ENCODE data around the gene BICC1. TPM values are rescaled to one million over a fixed set of nuclear protein-coding genes. Genes with fewer than 3 reads are reported as not detected.

BICC1 gene
- total and polyA plus RNA-seq, 2 of the 13 experiments (the other 11 are each of a cell fraction or from before 2014, with no cell fraction given): 0.18 to 1.5 TPM

DNA sequence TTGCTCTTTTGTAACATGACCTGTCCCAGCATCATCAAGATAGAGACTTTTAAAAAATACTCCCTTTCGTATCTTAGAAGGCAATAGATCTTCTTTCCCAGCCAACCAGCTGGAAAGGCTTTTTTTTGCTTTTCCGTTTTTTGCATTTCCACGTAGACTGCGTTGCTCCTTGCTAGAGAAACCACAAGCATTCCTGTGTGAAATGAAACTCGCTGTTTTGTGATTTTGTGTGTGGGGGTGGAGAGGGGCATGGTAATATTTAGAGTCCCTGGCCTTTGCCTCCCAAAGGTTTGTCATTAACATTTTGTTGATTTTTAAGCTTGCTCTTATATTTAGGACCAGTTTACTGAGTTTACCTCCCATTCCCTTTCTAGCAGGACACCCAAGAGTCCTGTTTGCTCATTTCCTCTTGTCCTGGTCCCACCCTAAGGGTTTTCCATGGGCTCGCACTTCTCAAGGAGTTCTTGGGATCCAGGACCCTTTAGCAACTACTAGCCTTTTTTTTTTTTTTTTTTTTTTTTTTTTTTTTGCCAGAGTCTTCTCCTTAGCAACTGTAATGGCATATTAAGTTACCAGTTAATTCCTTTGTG lies 243.6 kb downstream of the BICC1 start (continued):
- TF ChIP-seq, protein P1, sequence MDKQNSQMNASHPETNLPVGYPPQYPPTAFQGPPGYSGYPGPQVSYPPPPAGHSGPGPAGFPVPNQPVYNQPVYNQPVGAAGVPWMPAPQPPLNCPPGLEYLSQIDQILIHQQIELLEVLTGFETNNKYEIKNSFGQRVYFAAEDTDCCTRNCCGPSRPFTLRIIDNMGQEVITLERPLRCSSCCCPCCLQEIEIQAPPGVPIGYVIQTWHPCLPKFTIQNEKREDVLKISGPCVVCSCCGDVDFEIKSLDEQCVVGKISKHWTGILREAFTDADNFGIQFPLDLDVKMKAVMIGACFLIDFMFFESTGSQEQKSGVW (CRISPR knock-in tag; IDR thresholded peaks at IDR 0.05; ENCODE audit: borderline replicate concordance): no peak
- TF ChIP-seq, protein P2, sequence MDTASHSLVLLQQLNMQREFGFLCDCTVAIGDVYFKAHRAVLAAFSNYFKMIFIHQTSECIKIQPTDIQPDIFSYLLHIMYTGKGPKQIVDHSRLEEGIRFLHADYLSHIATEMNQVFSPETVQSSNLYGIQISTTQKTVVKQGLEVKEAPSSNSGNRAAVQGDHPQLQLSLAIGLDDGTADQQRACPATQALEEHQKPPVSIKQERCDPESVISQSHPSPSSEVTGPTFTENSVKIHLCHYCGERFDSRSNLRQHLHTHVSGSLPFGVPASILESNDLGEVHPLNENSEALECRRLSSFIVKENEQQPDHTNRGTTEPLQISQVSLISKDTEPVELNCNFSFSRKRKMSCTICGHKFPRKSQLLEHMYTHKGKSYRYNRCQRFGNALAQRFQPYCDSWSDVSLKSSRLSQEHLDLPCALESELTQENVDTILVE (CRISPR knock-in tag; IDR thresholded peaks at IDR 0.05): no peak
- TF ChIP-seq JUNB (CRISPR knock-in tag; IDR thresholded peaks at IDR 0.05; ENCODE audit: borderline replicate concordance): no peak
- TF ChIP-seq ZNF550 (CRISPR knock-in tag; IDR thresholded peaks at IDR 0.05; ENCODE audit: borderline replicate concordance): no peak

DNA sequence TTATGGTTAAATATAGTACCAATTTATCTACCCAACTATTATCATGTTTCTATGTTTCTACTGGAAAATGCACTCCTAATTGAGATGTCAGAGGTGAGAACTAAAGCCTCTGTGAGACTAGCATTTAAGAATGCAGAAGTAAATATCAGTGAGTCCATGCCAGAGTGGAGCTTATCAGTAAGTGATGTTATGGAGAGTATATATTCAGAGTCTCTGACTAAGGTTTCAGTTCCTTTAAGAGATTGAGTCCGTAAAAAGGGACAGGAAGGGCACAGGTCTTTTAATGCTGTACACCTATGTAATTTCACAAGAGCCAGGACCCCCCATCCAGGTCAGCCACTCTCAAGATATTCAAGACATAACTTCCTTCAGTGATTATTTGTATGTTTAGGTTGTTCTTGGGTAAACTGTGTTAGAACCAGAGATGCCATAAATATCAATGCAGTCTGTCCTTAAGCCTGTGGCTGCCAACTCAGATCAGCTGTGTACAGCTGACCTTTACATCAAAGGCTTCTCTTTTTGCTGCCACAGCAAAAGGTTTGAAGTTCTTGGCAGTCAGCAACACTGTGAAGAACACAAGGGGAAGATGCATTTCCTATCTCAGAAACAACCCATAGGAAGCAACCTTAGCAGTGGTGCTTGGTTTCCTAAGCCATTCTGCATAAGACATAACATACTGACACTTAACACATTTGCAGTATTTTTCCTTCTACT lies 244.8 kb downstream of the BICC1 start:
- Histone ChIP-seq H2AFZ (ENCODE audit: low read length) (no peak overlapping the region), H3K4me2 (ENCODE audit: low read depth, low read length) (no peak overlapping the region), H4K20me1 (ENCODE audit: insufficient read depth, low read length) (no peaks in the 10 kb centered on the region), H3K4me1 (ENCODE audit: insufficient read depth, low read length) (peaks cover 29% of the 10 kb centered on the region), H3K27me3 (ENCODE audit: control insufficient read depth in 1 of 2, insufficient read depth in 2 of 2, low read length in 2 of 2) (no peaks in the 10 kb centered on the region), H3K9ac (ENCODE audit: insufficient read depth, low read depth, low read length) (no peak overlapping the region), H3K4me3 (replicated peaks in 1 of 3; ENCODE audit: insufficient read depth in 1 of 3, low read depth in 2 of 3, low read length in 3 of 3) (no peak overlapping the region), H3K79me2 (ENCODE audit: insufficient read depth, low read length) (no peaks in the 10 kb centered on the region), H3K9me3 (ENCODE audit: low read length) (no peaks in the 10 kb centered on the region), H3K27ac (ENCODE audit: extremely low read length, insufficient read depth, low read length) (no peak overlapping the region), H3K36me3 (replicated peaks in 1 of 2; ENCODE audit: control insufficient read depth in 1 of 2, insufficient read depth in 2 of 2, low read length in 2 of 2) (no peaks in the 10 kb centered on the region)
- ATAC-seq (no peak), DNase-seq (ENCODE audit: low spot score) (no peak), FAIRE-seq (no peak)
- POLR2A ChIA-PET: no interaction called here
- 88% methylated on average over 1 of the region's 1 CpG for WGBS (ENCODE audit: low lambda C conversion rate)
- no peak for TF ChIP-seq ZNF510 (CRISPR knock-in tag; IDR thresholded peaks at IDR 0.05; ENCODE audit: low read depth)
- peak; percentile 45 to 50 for TF ChIP-seq MAFK (conservative IDR thresholded peaks at IDR 0.05 in 1 of 2, IDR thresholded peaks at IDR 0.05 in 1 of 2; ENCODE audit: low read length in 2 of 2)
- TF ChIP-seq, protein P3, sequence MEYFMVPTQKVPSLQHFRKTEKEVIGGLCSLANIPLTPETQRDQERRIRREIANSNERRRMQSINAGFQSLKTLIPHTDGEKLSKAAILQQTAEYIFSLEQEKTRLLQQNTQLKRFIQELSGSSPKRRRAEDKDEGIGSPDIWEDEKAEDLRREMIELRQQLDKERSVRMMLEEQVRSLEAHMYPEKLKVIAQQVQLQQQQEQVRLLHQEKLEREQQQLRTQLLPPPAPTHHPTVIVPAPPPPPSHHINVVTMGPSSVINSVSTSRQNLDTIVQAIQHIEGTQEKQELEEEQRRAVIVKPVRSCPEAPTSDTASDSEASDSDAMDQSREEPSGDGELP (IDR thresholded peaks at IDR 0.05; ENCODE audit: borderline replicate concordance, low read depth): peak; percentile 31; the same call in 1 of the 2 replicates
- TF ChIP-seq MAFF (IDR thresholded peaks at IDR 0.05; ENCODE audit: low read depth, low read length): peak; percentile 37; the same call in 1 of the 2 replicates
- TF ChIP-seq SIN3B (IDR thresholded peaks at IDR 0.05; ENCODE audit: low read length): no peak
- CTCF ChIA-PET (ENCODE audit: low intra/inter-chr PET ratio, low total read pairs): no interaction called here
- BruUV-seq (replicated peaks): no TSS peak
- in situ Hi-C loops (cut with HindIII; ENCODE audit: extremely low pct_ligation_motif_present, low pct_unique_long_range_greater_than_20kb) (no loop called here), intact Hi-C loops (cut with micrococcal nuclease; ENCODE audit: unreplicated experiment) (loop anchor here (10.0 kb wide), 1 partner anchor 223 kb away; no protein-coding TSS in a partner anchor)
